Stimulated activated naive CD4-positive, alpha-beta T cell (primary cell): Measurements from ENCODE around the gene NUPR1.
"Not testable (repeated sequence)": the region's sequence is repeated elsewhere in the genome, so short reads cannot be mapped to it uniquely, and the experiment has no call there.

Source experiments
- DNase-seq, 6 experiments: peaks; one replicate each; lab custom pipeline; 2025; lab: John Stamatoyannopoulos, UW

NUPR1 gene

GRCh38 chr16:28498666-28499381 is 40.0 kb downstream of the NUPR1 start:
- DNase-seq, result no peak

DNA sequence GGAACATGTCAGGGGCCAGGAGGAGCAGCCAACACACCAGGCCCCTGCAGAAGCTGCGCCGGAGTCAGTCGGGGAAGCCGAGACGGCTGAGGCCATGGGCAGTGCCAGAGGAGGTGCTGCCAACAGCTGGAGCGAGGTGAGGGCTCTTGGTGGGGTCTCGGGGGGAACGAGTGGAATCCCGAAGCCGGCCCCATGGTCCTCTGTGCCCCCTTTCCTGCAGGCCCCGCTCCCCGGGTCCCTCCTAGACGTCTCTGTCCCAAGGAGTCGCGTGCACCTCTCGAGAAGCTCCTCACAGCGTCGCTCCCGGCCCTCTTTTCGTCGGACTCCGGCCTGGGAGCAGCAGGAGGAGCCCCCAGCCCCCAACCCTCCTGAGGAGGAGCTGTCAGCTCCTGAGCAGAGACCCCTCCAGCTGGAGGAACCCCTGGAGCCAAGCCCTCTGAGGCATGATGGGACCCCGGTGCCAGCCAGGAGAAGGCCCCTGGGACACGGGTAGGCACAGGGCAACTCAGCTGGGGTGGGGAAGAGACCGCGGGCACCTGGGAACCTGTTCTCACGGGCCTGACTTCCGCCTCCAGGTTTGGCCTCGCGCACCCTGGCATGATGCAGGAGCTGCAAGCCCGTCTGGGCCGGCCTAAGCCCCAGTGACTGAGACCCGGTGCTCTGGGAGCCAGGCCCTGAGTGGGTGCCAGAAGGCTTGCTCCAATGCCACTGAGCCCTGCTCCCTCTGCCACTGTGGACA is 40.7 kb downstream of the NUPR1 start:
- no peak for DNase-seq

DNA sequence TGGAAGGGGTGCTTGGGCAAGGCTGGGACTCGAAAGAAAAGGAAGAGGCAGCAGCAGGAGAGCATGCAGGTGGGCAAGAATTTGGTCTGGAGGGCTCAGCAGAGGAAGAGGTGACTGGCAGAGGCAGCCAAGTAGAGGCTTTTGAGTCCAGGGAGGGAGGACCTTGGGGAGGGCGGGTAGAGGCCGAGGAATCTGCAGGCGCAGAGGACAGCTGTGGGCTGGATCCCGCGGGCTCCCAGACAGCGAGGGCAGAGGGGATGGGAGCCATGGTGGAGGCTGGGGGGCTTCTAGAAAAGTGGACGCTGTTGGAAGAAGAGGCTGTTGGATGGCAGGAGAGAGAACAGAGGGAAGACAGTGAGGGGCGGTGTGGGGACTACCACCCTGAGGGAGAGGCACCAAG is 41.4 kb downstream of the NUPR1 start:
- DNase-seq, result no peak

- DNase-seq, result no peak
Measured at GRCh38 chr16:28496844-28497243, 41.9 kb downstream of the NUPR1 start.

DNA sequence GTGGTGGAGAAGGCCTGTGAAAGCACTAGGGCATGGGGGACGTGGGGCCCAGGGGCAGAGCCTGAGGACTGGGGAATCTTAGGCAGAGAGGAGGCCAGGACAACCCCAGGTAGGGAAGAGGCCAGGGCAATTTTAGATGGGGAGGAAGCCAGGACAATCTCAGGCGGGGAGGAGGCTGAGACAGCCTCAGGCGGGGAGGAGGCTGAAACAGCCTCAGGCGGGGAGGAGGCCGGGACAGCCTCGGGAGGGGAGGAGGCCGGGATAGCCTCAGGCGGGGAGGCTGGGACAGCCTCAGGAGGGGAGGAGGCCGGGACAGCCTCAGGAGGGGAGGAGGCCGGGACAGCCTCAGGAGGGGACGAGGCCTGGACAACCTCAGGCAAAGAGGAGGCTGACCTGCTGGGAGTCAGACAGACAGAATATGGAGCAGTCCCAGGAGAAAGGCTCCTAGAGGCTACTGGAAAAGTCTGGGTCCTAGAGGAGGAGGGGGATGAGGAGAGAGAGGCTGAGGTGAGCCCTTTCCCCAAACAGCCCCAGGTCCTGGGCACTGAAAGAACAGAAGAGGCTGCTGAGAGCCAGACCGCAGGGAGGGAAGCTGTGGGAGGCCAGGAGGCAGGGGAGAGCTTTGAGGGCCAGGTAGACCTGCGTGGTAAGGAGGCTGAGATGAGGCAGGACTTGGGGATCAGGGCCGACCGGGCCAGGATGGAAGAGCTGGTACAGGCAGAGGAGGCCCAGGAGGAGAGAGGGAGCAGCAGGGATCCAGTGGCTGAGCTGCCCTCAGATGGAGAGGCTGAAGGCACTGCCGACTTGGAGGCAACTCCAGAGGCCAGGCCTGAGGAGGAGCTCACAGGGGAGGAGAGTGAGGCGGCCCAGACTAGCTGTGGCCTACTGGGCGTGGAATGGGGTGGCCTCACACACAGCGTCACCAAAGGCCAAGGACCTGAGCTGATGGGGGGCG is 42.7 kb downstream of the NUPR1 start:
- no peak for DNase-seq

DNA sequence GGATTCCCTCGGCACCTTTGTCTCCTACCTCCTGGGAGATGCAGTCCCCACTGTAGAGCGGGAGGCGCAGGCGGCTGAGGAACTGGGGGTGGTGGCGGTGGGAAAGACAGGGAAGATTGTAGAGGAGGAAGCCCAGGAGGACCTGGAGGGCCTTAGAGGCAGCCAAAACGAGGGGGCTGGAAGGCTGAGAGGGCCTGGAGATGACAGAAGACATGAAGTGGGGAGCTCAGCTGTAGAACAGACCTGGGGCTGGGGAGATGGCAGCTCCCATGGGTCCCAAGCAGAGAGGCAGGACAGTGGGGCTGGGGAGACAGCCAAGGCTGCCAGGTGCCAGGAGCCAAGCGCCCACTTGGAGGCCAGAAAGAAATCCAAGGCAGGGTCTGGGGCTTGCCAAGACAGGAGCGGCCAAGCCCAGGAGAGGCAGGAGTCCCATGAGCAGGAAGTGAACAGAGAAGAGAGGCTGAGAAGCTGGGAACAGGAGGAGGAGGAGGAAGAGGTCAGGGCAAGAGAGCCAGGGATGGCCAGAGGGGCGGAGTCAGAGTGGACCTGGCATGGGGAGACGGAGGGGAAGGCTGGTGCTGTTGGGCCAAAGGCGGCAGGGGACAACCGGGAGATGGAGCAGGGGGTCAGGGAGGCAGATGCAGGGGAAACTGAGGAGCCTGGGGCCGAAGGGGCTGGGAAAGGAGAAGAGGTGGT is 43.5 kb downstream of the NUPR1 start:
- peak in 2 of 6 experiments; percentile 9 to 37 for DNase-seq

DNA sequence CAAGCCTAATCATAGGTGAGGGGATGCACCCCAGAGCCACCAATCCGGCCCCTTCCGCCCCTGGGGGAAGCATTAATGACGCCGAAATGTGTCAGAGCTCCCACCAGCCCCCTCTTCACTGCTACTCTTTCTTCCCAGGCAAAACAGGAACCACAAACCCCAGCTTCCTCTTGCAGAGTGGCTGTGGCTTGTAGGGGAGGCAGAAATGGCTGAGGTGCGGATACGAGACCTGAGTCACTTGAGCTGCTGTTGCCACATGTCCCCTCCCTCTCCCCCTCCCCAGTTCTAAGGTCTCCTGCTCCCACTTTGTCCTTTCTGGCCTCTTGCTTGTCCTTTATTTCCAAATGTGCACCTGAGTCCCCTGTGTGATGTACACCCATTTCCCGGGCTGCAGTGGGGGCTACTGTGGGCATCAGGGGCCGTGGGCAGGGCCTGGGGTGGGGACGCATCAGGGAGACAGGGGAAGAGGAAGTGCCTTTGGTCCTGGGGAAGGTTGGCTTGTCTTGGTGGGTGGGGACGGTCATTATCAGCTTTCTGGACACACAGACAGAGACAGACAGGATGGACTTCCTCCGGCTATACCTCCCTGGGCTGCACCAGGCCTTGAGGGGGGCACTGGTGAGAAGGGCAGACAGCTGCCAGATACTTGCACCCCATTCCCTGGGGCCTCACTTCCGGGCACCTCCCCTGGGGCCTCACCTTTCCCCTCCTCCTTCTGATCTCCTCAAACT is 44.5 kb downstream of the NUPR1 start, which contains the start of gene APOBR:
Gene APOBR (plus strand): TSS at position 523 of the 731 bp plus-strand sequence. CDS start 39 bp downstream, at position 562.
- DNase-seq, result peak; percentile 69 to 93 (median 85)

DNA sequence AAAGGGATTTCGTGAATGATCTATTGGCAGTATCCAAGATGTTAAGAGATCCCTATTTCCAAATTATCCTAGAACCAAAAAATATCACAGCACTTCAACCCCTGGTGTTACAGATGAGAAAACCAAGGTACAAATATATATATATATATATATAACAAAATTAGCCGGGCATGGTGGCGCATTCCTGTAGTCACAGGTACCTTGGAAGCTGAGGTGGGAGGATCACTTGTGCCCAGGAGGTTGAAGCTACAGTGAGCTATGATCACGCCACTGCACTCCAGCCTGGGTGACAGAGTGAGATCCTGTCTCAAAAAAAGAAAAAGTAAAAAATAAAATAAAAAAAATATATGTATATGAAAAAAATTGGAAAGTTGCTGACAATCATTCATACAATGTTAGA is 46.3 kb downstream of the NUPR1 start:
- DNase-seq, result no peak

- DNase-seq, result peak; percentile 77 to 98 (median 90)
Measured at GRCh38 chr16:28491970-28492474, 46.8 kb downstream of the NUPR1 start, which contains the start of gene CLN3. CLN3 (minus strand) TSS chr16:28492074; CDS start chr16:28491759, 315 bp downstream.

- DNase-seq, result peak in 1 of 6 experiments; percentile 34
Measured at GRCh38 chr16:28491230-28491969, 47.4 kb downstream of the NUPR1 start.

- DNase-seq, result no peak
Measured at GRCh38 chr16:28486266-28486665, 52.5 kb downstream of the NUPR1 start.

- DNase-seq, result not testable (repeated sequence)
Measured at GRCh38 chr16:28483361-28483760, 55.4 kb downstream of the NUPR1 start.
